K562 (cell line): ENCODE data around the gene TTC9C. TPM values are rescaled to one million over a fixed set of nuclear protein-coding genes. Genes with fewer than 3 reads are reported as not detected.
A peak's percentile ranks its signal among the peaks of the same experiment; 100 is the strongest.

Experiments used
- ATAC-seq: fragments of 200-7000 bp; cut with Tn5 transposase; 3 replicates; pipeline ENCODE4 v1.9.1; 2020; ENCODE audit warnings: moderate library complexity
- BruUV-seq: library from RNA; stranded (reverse); fragments of 400-500 nt; replicated peaks from 2 replicates; lab custom pipeline; 2021; lab: Mats Ljungman, UMichigan
- CTCF ChIA-PET: fragments of 300-600 bp; formaldehyde crosslinking; extraction: SDS; loops from one replicate; lab custom pipeline; 2021; ENCODE audit warnings: low intra/inter-chr PET ratio; lab: Yijun Ruan, JAX
- POLR2A ChIA-PET: fragments of 300-600, 350-650 bp; sonication (Branson Sonifier 250); formaldehyde crosslinking; extraction: SDS; loops from one replicate; lab custom pipeline; 2021; ENCODE audit warnings: antibody characterized with exemption, inconsistent platforms; lab: Yijun Ruan, JAX
- DNase-seq, 4 experiments: peaks; one replicate each; pipeline versions ENCODE4 v3.0.0 to v3.0.0-alpha.2; 2011 to 2018; ENCODE audit warnings: low spot score in 3 of 4, mixed read lengths in 3 of 4; ENCODE audit errors: extremely low read depth in 1 of 4
- FAIRE-seq: peaks from 2 replicates; lab custom pipeline; 2011; peaks lifted over from hg19 to GRCh38; lab: Jason Lieb, UNC
- H2AFZ ChIP-seq: 2 replicates; pipeline ENCODE4 v1.6.0; 2011; ENCODE audit warnings: low read depth, low read length, control low read depth, inconsistent platforms
- H3K27ac ChIP-seq: fragments of 200-600 bp; 3 replicates; pipeline ENCODE4 v1.8.0; 2011; ENCODE audit warnings: low read depth, mild to moderate bottlenecking, control low read depth, inconsistent platforms, low read length, moderate library complexity, mixed read lengths; ENCODE audit errors: extremely low read depth
- H3K27me3 ChIP-seq, 2 experiments: fragments of 300-600 bp in 1 of 2; 2 replicates in 1 of 2; 3 replicates in 1 of 2; pipeline versions ENCODE4 v1.6.0 to v1.8.0; 2011; ENCODE audit warnings: inconsistent platforms in 2 of 2, low read length in 2 of 2, mild to moderate bottlenecking in 1 of 2, mixed read lengths in 1 of 2, moderate library complexity in 1 of 2; ENCODE audit not compliant: control insufficient read depth in 2 of 2, insufficient read depth in 2 of 2
- H3K36me3 ChIP-seq: fragments of 300-600 bp; 3 replicates; pipeline ENCODE4 v1.8.0; 2011; ENCODE audit warnings: mild to moderate bottlenecking, low read length, inconsistent platforms; ENCODE audit not compliant: control insufficient read depth, insufficient read depth
- H3K4me1 ChIP-seq, 2 experiments: fragments of 200-600 bp in 1 of 2; replicated peaks in 1 of 2; 2 replicates in 1 of 2; 3 replicates in 1 of 2; pipeline versions ENCODE4 v1.5.1 to v1.8.0; 2011; ENCODE audit warnings: inconsistent platforms in 2 of 2, low read length in 2 of 2, mild to moderate bottlenecking in 1 of 2, mixed read lengths in 1 of 2, moderate library complexity in 1 of 2; ENCODE audit not compliant: control insufficient read depth in 2 of 2, insufficient read depth in 2 of 2
- H3K4me2 ChIP-seq: 2 replicates; pipeline ENCODE4 v1.6.1; 2011; ENCODE audit warnings: low read length, control low read depth, inconsistent platforms, mixed read lengths; ENCODE audit not compliant: insufficient read depth
- H3K4me3 ChIP-seq: fragments of 200-600 bp; sonication (generic), shearing (Covaris generic); 2 replicates; pipeline ENCODE4 v1.5.1; 2016; ENCODE audit warnings: control low read depth, inconsistent platforms
- H3K79me2 ChIP-seq: fragments of 200-600 bp; 3 replicates; pipeline ENCODE4 v1.8.0; 2011; ENCODE audit warnings: low read length, inconsistent platforms; ENCODE audit not compliant: control insufficient read depth, insufficient read depth
- H3K9ac ChIP-seq, 2 experiments: 2 replicates each; pipeline versions ENCODE4 v1.6.0 to v1.6.1; 2011; ENCODE audit warnings: low read depth in 2 of 2, low read length in 2 of 2, control low read depth in 1 of 2, inconsistent platforms in 1 of 2, mild to moderate bottlenecking in 1 of 2, mixed read lengths in 1 of 2; ENCODE audit not compliant: insufficient read depth in 1 of 2
- H3K9me1 ChIP-seq: one replicate; pipeline ENCODE4 v1.6.0; 2011; ENCODE audit warnings: inconsistent platforms, mild to moderate bottlenecking, low read length, moderate library complexity; ENCODE audit not compliant: control insufficient read depth, insufficient read depth
- H3K9me3 ChIP-seq: replicated peaks from 2 replicates; pipeline ENCODE4 v1.5.1; 2011; ENCODE audit warnings: low read depth, low read length, inconsistent platforms; ENCODE audit not compliant: control insufficient read depth, insufficient read depth
- H4K20me1 ChIP-seq: replicated peaks from 2 replicates; pipeline ENCODE4 v1.6.1; 2011; ENCODE audit warnings: low read length, inconsistent platforms, mixed read lengths; ENCODE audit not compliant: control insufficient read depth, insufficient read depth
- C11orf30 ChIP-seq: fragments of 450-650 bp; IDR thresholded peaks from 2 replicates; pipeline ENCODE4 v1.6.1; 2016; ENCODE audit warnings: low read depth, mild to moderate bottlenecking
- EHMT2 ChIP-seq: fragments of 450-650 bp; IDR thresholded peaks from 2 replicates; pipeline ENCODE4 v1.6.1; 2018; ENCODE audit warnings: antibody characterized with exemption
- FOXK1 ChIP-seq: sonication (generic); formaldehyde crosslinking; IDR thresholded peaks from 2 replicates; pipeline ENCODE4 v1.8.0; 2022; ENCODE audit warnings: missing genetic modification reagents, mild to moderate bottlenecking, borderline replicate concordance
- ILF3 ChIP-seq: fragments of 450-650 bp; IDR thresholded peaks from 2 replicates; pipeline ENCODE4 v1.6.1; 2018; ENCODE audit warnings: antibody characterized with exemption, mild to moderate bottlenecking, moderate library complexity, borderline replicate concordance
- MAFF ChIP-seq: IDR thresholded peaks from 2 replicates; pipeline ENCODE4 v1.6.1; 2012; ENCODE audit warnings: low read length, improper control_type of control experiment
- MAFG ChIP-seq: fragments of 450-650 bp; conservative IDR thresholded peaks from 2 replicates; pipeline ENCODE4 v1.6.1; 2016; ENCODE audit warnings: missing genetic modification characterization, missing compliant biosample characterization
- MAFK ChIP-seq: IDR thresholded peaks from 2 replicates; pipeline ENCODE4 v1.6.1; 2011; ENCODE audit warnings: low read length, improper control_type of control experiment
- SNAPC5 ChIP-seq: fragments of 250-450 bp; sonication (Bioruptor Pico); IDR thresholded peaks from 2 replicates; pipeline ENCODE4 v1.8.0; 2021; ENCODE audit warnings: moderate library complexity, mild to moderate bottlenecking, inconsistent platforms
- ZNF316 ChIP-seq: fragments of 450-650 bp; IDR thresholded peaks from 2 replicates; pipeline ENCODE4 v1.6.1; 2016
- ZNF449 ChIP-seq: fragments of 250-450 bp; sonication (Bioruptor Pico); IDR thresholded peaks from 2 replicates; pipeline ENCODE4 v1.8.0; 2022; ENCODE audit warnings: moderate library complexity, mild to moderate bottlenecking, inconsistent platforms
- WGBS: fragments of 100-300 bp; shearing (Covaris generic); methylation state at CpG from one replicate; pipeline ENCODE4 v1.1.6; 2016; ENCODE audit warnings: low coverage, mixed read lengths; ENCODE audit not compliant: insufficient coverage; ENCODE audit errors: missing lambda C conversion rate; 5-methylcytosine and 5-hydroxymethylcytosine counted together
- in situ Hi-C: fragments of 300-500 bp; cut with MboI; formaldehyde crosslinking; loops from 4 replicates; pipeline ENCODE4 v1.15.0; 2018; ENCODE audit warnings: inconsistent platforms, mixed read lengths
- intact Hi-C: fragments of 100-400 bp; cut with micrococcal nuclease; formaldehyde crosslinking; loops from 2 replicates; pipeline ENCODE4 v1.14.2; 2022
- polyA plus RNA-seq, 8 experiments: library from polyadenylated mRNA; depleted of rRNA in 4 of 8; stranded (reverse) in 5 of 8; unstranded in 3 of 8; fragments of >200 nt; fragmentation: Nextera tagmentation in 2 of 8; fragmentation: Illumina TruSeq in 1 of 8; extraction: Ambion mirVana in 2 of 8; extraction: Trizol in 1 of 8; gene quantifications; 2 replicates each; pipeline versions ENCODE4 v1.2.1 to v1.2.3, GENCODE V29; 2011 to 2014; ENCODE audit warnings: inconsistent platforms in 1 of 8, missing spikeins in 1 of 8
- total RNA-seq, 7 experiments: library from RNA; depleted of rRNA in 6 of 7; stranded (reverse); fragments of >200 nt in 6 of 7; fragmentation: Illumina TruSeq in 2 of 7; extraction: Trizol in 2 of 7; gene quantifications; 2 replicates each; pipeline versions ENCODE4 v1.2.1 to v1.2.3, GENCODE V29; 2011 to 2021; ENCODE audit warnings: low replicate concordance in 1 of 7

Gene TTC9C
- total and polyA plus RNA-seq, 9 of the 15 experiments (the other 6 are each of a cell fraction or from before 2014, with no cell fraction given) = 32.8 to 59.0 (median 37.1) TPM

DNA sequence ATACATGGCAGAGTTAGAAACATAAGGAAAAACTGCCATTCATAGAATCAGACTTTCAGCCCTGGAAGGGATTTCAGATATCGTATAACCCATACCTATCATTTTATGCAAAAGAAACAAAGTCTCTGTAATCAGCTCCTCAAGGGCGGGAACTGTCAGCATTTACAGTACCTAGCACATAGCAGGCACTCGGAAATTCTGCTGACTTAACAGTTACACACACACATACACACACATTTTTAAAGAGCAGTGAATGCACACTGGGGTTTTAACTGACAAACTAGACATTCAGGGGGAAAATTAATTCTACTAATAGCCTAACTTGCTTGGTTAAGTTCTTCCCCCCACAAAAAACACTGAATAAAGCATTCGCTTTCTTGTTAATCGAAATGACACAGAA lies 12.1 kb upstream of the TTC9C start:
- DNase-seq = no peak
- no peak for ATAC-seq
- Histone ChIP-seq H3K4me1 (peaks cover 7 to 9% of the 10 kb centered on the region in 2 experiments; a peak in 4 of 5 replicates), H3K9me1 (no peaks in the 10 kb centered on the region), H3K9ac (no peak overlapping the region), H2AFZ (no peak overlapping the region), H3K79me2 (peaks cover 36% of the 10 kb centered on the region; the same call in 2 of the 3 replicates), H3K9me3 (no peaks in the 10 kb centered on the region), H3K4me2 (no peak overlapping the region), H3K4me3 (no peak overlapping the region), H3K27ac (no peak overlapping the region), H3K27me3 (no peaks in the 10 kb centered on the region), H3K36me3 (peaks cover 97% of the 10 kb centered on the region), H4K20me1 (peaks cover 4% of the 10 kb centered on the region; the same call in 1 of the 2 replicates)
- WGBS = 92% methylated on average over 5 of the region's 5 CpGs
- ChIA-PET CTCF (no interaction called here), POLR2A (interaction anchor here (0.8 to 5.9 kb wide), 3 partner anchors 9 to 45 kb away, joined by 3 to 29 read pairs (median 3); partner anchors contain the start of genes BSCL2, GNG3 and POLR2G)
- peak; percentile 71; the same call in 1 of the 2 replicates for TF ChIP-seq MAFK
- TF ChIP-seq ZNF449 (CRISPR knock-in tag) = no peak
- TF ChIP-seq ZNF316 = peak; percentile 90
- TF ChIP-seq MAFF = peak; percentile 72
- peak; percentile 84 for TF ChIP-seq C11orf30
- peak; percentile 72 for TF ChIP-seq MAFG (tag)
- TF ChIP-seq EHMT2 = no peak
- TF ChIP-seq SNAPC5 (CRISPR knock-in tag) = no peak
- no peak for TF ChIP-seq FOXK1 (CRISPR knock-in tag)
- no peak for TF ChIP-seq ILF3
- BruUV-seq = no TSS peak
- no peak for FAIRE-seq
- in situ Hi-C loops = no loop called here
- intact Hi-C loops = no loop called here
